Heart right ventricle (tissue), 16 donors: Measurements from ENCODE around the gene CSF3. TPM values are rescaled to one million over a fixed set of nuclear protein-coding genes. Genes with fewer than 3 reads are reported as not detected.

Experiments
- ATAC-seq, 8 donors: fragments of 200-7000 bp; cut with Tn5 transposase; one replicate each; pipeline ENCODE4 v1.9.1; 2020; ENCODE audit warnings: mild to moderate bottlenecking in 8 of 8, moderate library complexity in 8 of 8, moderate number of reproducible peaks in 1 of 8
- DNase-seq, 2 donors: peaks; one replicate each; pipeline ENCODE4 v3.0.0-alpha.2; 2020
- H3K27ac ChIP-seq, 10 donors: fragments of 200-600 bp; sonication (generic) in 2 of 10; one replicate each; pipeline versions ENCODE4 v1.5.0 to v1.8.0; 2020 to 2022; ENCODE audit warnings: mild to moderate bottlenecking in 3 of 10
- H3K27me3 ChIP-seq, 7 donors: fragments of 200-600 bp; one replicate each; pipeline ENCODE4 v1.8.0; 2021 to 2022; ENCODE audit warnings: mild to moderate bottlenecking in 2 of 7
- H3K36me3 ChIP-seq, 9 donors: fragments of 200-600 bp; sonication (generic) in 1 of 9; one replicate each; pipeline versions ENCODE4 v1.5.0 to v1.8.0; 2020 to 2022; ENCODE audit warnings: mild to moderate bottlenecking in 2 of 9
- H3K4me1 ChIP-seq, 9 donors: fragments of 200-600 bp; sonication (generic) in 1 of 9; one replicate each; pipeline versions ENCODE4 v1.5.0 to v1.8.0; 2020 to 2022; ENCODE audit warnings: mild to moderate bottlenecking in 4 of 9
- H3K4me3 ChIP-seq, 10 donors: fragments of 200-600 bp; sonication (generic) in 2 of 10; one replicate each; pipeline versions ENCODE4 v1.5.0 to v1.8.0; 2020 to 2022; ENCODE audit warnings: mild to moderate bottlenecking in 7 of 10, moderate library complexity in 2 of 10
- H3K9me3 ChIP-seq, 11 donors: fragments of 200-600 bp in 10 of 11; sonication (generic) in 2 of 11; one replicate each; pipeline versions ENCODE4 v1.5.0 to v1.8.0; 2013 to 2022; ENCODE audit warnings: mild to moderate bottlenecking in 2 of 11, control low read depth in 1 of 11, moderate library complexity in 1 of 11
- CTCF ChIP-seq, 9 donors: fragments of 200-600 bp; sonication (generic) in 2 of 9; IDR thresholded peaks; one replicate each; pipeline versions ENCODE4 v1.5.0 to v1.8.0; 2021 to 2022; ENCODE audit warnings: antibody characterized with exemption in 9 of 9, mild to moderate bottlenecking in 5 of 9, moderate library complexity in 1 of 9
- WGBS, 2 donors: extraction: QIAGEN DNeasy Blood & Tissue Kit; methylation state at CpG; one replicate each; pipeline ENCODE4 v1.1.7; 2013; ENCODE audit warnings: inconsistent platforms in 1 of 2; 5-methylcytosine and 5-hydroxymethylcytosine counted together
- intact Hi-C, 10 donors: fragments of 100-400 bp; cut with DNase I; formaldehyde crosslinking; loops; one replicate each; pipeline versions ENCODE4 v1.11.1 to v1.14.2; 2022
- long read RNA-seq, 3 donors: library from polyadenylated mRNA; unstranded; transcript quantifications; one replicate each; pipeline ENCODE4 v2.0.0, GENCODE V29; 2020 to 2021
- polyA plus RNA-seq, 2 donors: library from polyadenylated mRNA; stranded (reverse); fragments of 200-250 nt; gene quantifications; one replicate each; pipeline ENCODE4 v1.2.3, GENCODE V29; 2013
- total RNA-seq, 10 donors: library from RNA; stranded (reverse); fragmentation: NEBNext Ultra II Directional in 3 of 10; extraction: Animal tissue kit (Norgen Biotek cat#: 25700) in 3 of 10; gene quantifications; one replicate each; pipeline versions ENCODE4 v1.2.1 to v1.2.4, GENCODE V29; 2021 to 2023
- donor health status: Arrhythmogenic right ventricular cardiomyopathy.
- donor health status: ischemic (EF 13 %, LVEDD 7.1; RV severe dilation, severe dysfunction).
- donor health status: healthy with polysubstance abuse.
- donor health status: DM: no; HTN: yes; CAD: no.
- donor health status: DM: no; HTN: no; CAD: no.
- donor health status: ischemic (EF 25% LVEDD 6.9; RV normal size, moderate dysfunction).
- donor health status: ischemic (EF 25% LVEDD 5.7; RV mildly dilated, moderate dysfunction).
- donor health status: healthy.
- donor health status: DM: yes; HTN: yes; CAD: no.
- donor health status: Ischemic cardiomyopathy.
- donor health status: ischemic (EF 35%, LVEDD 5.7; RV mildly dilated, moderate dysfunction).
- donor health status: nonischemic (EF 11% LVEDD 7.7; RV severe dilation, severe dysfunction).
- donor health status: DM: yes; HTN: yes; CAD: no.
- donor health status: PGD.
- donor health status: ischemic (EF 29% LVEDD 5.4; RV normal size, mild dysfunction).
- donor health status: nonischemic (EF 23%, LVEDD 6.1; RV moderate dilation, normal function).

CSF3 gene
- 1 to 10 TPM in 2 of 10 donors, under 1 TPM in 1, not detected in 7; 0.81 to 4.2 (median 1.6) TPM for total RNA-seq
- under 1 TPM; 0.29 to 0.32 TPM for polyA plus RNA-seq
- long read RNA-seq, donor 1: 0 reads
- long read RNA-seq, donor 2: 0 reads
- long read RNA-seq, donor 3, partial matches to known transcripts: 1 of 1 reads
- long read RNA-seq, donor 3, other reads (novel, unspliced or antisense): 0 of 1 reads

GRCh38 chr17:40015005-40015997 lies at the start of gene CSF3:
TSS of gene CSF3 (plus strand) at chr17:40015440. CDS start at chr17:40015475, 35 bp downstream.
- Histone ChIP-seq H3K27ac (peak within 1 kb of the TSS in 8 of 10 donors; percentile 34 to 63 (median 47)), H3K9me3 (no peaks in the 10 kb centered on the region), H3K27me3 (peaks cover 0 to 5% (median 0%) of the 10 kb centered on the region in 7 donors), H3K36me3 (peaks cover 0 to 13% (median 8%) of the 10 kb centered on the region in 9 donors), H3K4me3 (peak within 1 kb of the TSS in 1 of 10 donors; percentile 7), H3K4me1 (peaks cover 8 to 59% (median 51%) of the 10 kb centered on the region in 9 donors)
- TF ChIP-seq CTCF (IDR thresholded peaks at IDR 0.05): no peak
- intact Hi-C loops: loop anchor here in 8 of 10 donors (5.0 to 10.0 kb wide), 6 partner anchors 150 to 280 kb away; partner anchors contain the start of gene CDC6 (in 1 of the 8)
- peak in 3 of 8 donors; percentile 18 to 40 (median 34) for ATAC-seq
- DNase-seq: no peak
- 64 to 69% methylated on average over 20 of the region's 20 CpGs for WGBS, 2 donors

- intact Hi-C loops: no loop called here
- whole genome bisulfite sequencing, 2 donors: 90 to 92% methylated on average over 6 of the region's 6 CpGs
- Histone ChIP-seq H3K4me3 (no peak overlapping the region), H3K36me3 (no peaks in the 10 kb centered on the region), H3K27me3 (peaks cover 0 to 48% (median 4%) of the 10 kb centered on the region in 7 donors), H3K9me3 (no peaks in the 10 kb centered on the region), H3K4me1 (peaks cover 0 to 33% (median 0%) of the 10 kb centered on the region in 9 donors), H3K27ac (peak overlapping the region in 1 of 10 donors; percentile 79)
- ATAC-seq (no peak), DNase-seq (no peak)
- TF ChIP-seq CTCF (IDR thresholded peaks at IDR 0.05): no peak
These were observed 48.5 kb upstream of the CSF3 start for GRCh38 chr17:39966771-39967170.

- DNase-seq (no peak), ATAC-seq (no peak)
- Histone ChIP-seq H3K27me3 (peaks cover 0 to 42% (median 3%) of the 10 kb centered on the region in 7 donors), H3K9me3 (no peaks in the 10 kb centered on the region), H3K4me1 (peaks cover 0 to 51% (median 0%) of the 10 kb centered on the region in 9 donors), H3K36me3 (no peaks in the 10 kb centered on the region), H3K4me3 (no peak overlapping the region), H3K27ac (peak overlapping the region in 1 of 10 donors; percentile 79)
- intact Hi-C loops: no loop called here
- 80 to 82% methylated on average over 2 of the region's 2 CpGs for WGBS, 2 donors
- no peak for TF ChIP-seq CTCF (IDR thresholded peaks at IDR 0.05)
These were observed 46.5 kb upstream of the CSF3 start for GRCh38 chr17:39968761-39969160.

GRCh38 chr17:39969375-39969774 lies 45.9 kb upstream of the CSF3 start:
- WGBS, 2 donors: 62 to 80% methylated on average over 6 of the region's 6 CpGs
- no peak overlapping the region for H3K4me3 ChIP-seq
- H3K4me1 ChIP-seq: peaks cover 0 to 57% (median 0%) of the 10 kb centered on the region in 9 donors
- ATAC-seq (no peak), DNase-seq (no peak)
- no peaks in the 10 kb centered on the region for H3K36me3 ChIP-seq
- no peaks in the 10 kb centered on the region for H3K9me3 ChIP-seq
- intact Hi-C loops: no loop called here
- peaks cover 0 to 40% (median under 1%) of the 10 kb centered on the region in 7 donors for H3K27me3 ChIP-seq
- H3K27ac ChIP-seq: peak overlapping the region in 1 of 10 donors; percentile 79
- TF ChIP-seq CTCF (IDR thresholded peaks at IDR 0.05): no peak
